Activated naive CD4-positive, alpha-beta T cell treated with anti-CD3 and anti-CD28 coated beads for 36 hours (primary cell): Measurements from ENCODE around the gene ABCC2. TPM values are rescaled to one million over a fixed set of nuclear protein-coding genes. Genes with fewer than 3 reads are reported as not detected.
A peak's percentile ranks its signal among the peaks of the same experiment; 100 is the strongest.
"Not testable (repeated sequence)": the region's sequence is repeated elsewhere in the genome, so short reads cannot be mapped to it uniquely, and the experiment has no call there.

Experiments used
- CTCF ChIA-PET: fragments of 350-600 bp; sonication (Branson Sonifier 250); formaldehyde crosslinking; loops from one replicate; lab custom pipeline; 2021; ENCODE audit warnings: antibody characterized with exemption; lab: Charles Lee
- DNase-seq: peaks from one replicate; pipeline ENCODE4 v3.0.0-alpha.2; 2020
- H3K27ac Mint-ChIP-seq: one replicate; pipeline ENCODE4 v1.8.0; 2021; ENCODE audit warnings: mild to moderate bottlenecking, mixed read lengths
- H3K27me3 Mint-ChIP-seq: one replicate; pipeline ENCODE4 v1.8.0; 2021; ENCODE audit warnings: low read depth, mixed read lengths
- H3K36me3 Mint-ChIP-seq: one replicate; pipeline ENCODE4 v1.8.0; 2021; ENCODE audit warnings: low read depth, mixed read lengths
- H3K4me1 Mint-ChIP-seq: one replicate; pipeline ENCODE4 v1.8.0; 2021; ENCODE audit warnings: low read depth, mixed read lengths
- H3K4me3 Mint-ChIP-seq: one replicate; pipeline ENCODE4 v1.8.0; 2021; ENCODE audit warnings: mild to moderate bottlenecking, moderate library complexity, mixed read lengths
- H3K9me3 Mint-ChIP-seq: one replicate; pipeline ENCODE4 v1.8.0; 2021; ENCODE audit warnings: mixed read lengths
- intact Hi-C: fragments of 100-400 bp; cut with micrococcal nuclease; formaldehyde crosslinking; loops from one replicate; pipeline ENCODE4 v1.15.1; 2023
- total RNA-seq, 2 experiments: library from RNA; stranded (reverse); gene quantifications; one replicate each; pipeline ENCODE4 v1.2.3, GENCODE V29; 2021

The ABCC2 gene
- total RNA-seq, 2 experiments from 2014 or later, result 0.20 to 0.64 TPM

- DNase-seq, intact Hi-C loops, H3K27ac Mint-ChIP-seq, H3K4me1 Mint-ChIP-seq, H3K36me3 Mint-ChIP-seq, H3K4me3 Mint-ChIP-seq: not testable (repeated sequence)
- CTCF ChIA-PET, result interaction anchor here (0.5 kb wide), 1 partner anchor 377 kb away, joined by 3 read pairs; no protein-coding TSS in a partner anchor
- Mint-ChIP-seq H3K9me3 (peaks cover 18% of the 10 kb centered on the region), H3K27me3 (peaks cover 47% of the 10 kb centered on the region)
These were observed 81.2 kb downstream of the ABCC2 start for GRCh38 chr10:99863535-99864240.

GRCh38 chr10:99867250-99867649 lies 84.8 kb downstream of the ABCC2 start:
- H3K4me3 Mint-ChIP-seq, CTCF ChIA-PET, H3K27ac Mint-ChIP-seq, DNase-seq, intact Hi-C loops, H3K36me3 Mint-ChIP-seq: not testable (repeated sequence)
- H3K27me3 Mint-ChIP-seq, result peaks cover 70% of the 10 kb centered on the region
- peaks cover 18% of the 10 kb centered on the region for H3K9me3 Mint-ChIP-seq
- H3K4me1 Mint-ChIP-seq, result peaks cover 14% of the 10 kb centered on the region

GRCh38 chr10:99869581-99870122 lies 87.2 kb downstream of the ABCC2 start:
- H3K27ac Mint-ChIP-seq, result no peak overlapping the region
- H3K4me1 Mint-ChIP-seq, result peaks cover 14% of the 10 kb centered on the region
- H3K36me3 Mint-ChIP-seq, result peaks cover 5% of the 10 kb centered on the region
- H3K4me3 Mint-ChIP-seq, result no peak overlapping the region
- peaks cover 82% of the 10 kb centered on the region for H3K27me3 Mint-ChIP-seq
- H3K9me3 Mint-ChIP-seq, result peaks cover 18% of the 10 kb centered on the region
- no peak for DNase-seq
- intact Hi-C loops, result loop anchor here (1.0 kb wide), 3 partner anchors 39 to 279 kb away; partner anchors contain the start of gene DNMBP
- CTCF ChIA-PET, result interaction anchor here (0.6 to 2.9 kb wide), 7 partner anchors 10 to 1470 kb away, joined by 3 to 10 read pairs (median 5); partner anchors contain the start of gene DNMBP

- DNase-seq, result peak; percentile 75
- peaks cover 5% of the 10 kb centered on the region for H3K36me3 Mint-ChIP-seq
- CTCF ChIA-PET, result interaction anchor here (0.6 to 2.9 kb wide), 9 partner anchors 11 to 1471 kb away, joined by 3 to 10 read pairs (median 4); partner anchors contain the start of gene DNMBP
- intact Hi-C loops, result loop anchor here (1.0 kb wide), 3 partner anchors 38 to 278 kb away; partner anchors contain the start of gene DNMBP
- H3K4me3 Mint-ChIP-seq, result no peak overlapping the region
- H3K27me3 Mint-ChIP-seq, result peaks cover 80% of the 10 kb centered on the region
- H3K4me1 Mint-ChIP-seq, result peaks cover 14% of the 10 kb centered on the region
- H3K9me3 Mint-ChIP-seq, result peaks cover 18% of the 10 kb centered on the region
- peak overlapping the region; percentile 46 for H3K27ac Mint-ChIP-seq
These were observed 87.8 kb downstream of the ABCC2 start for GRCh38 chr10:99870123-99870730.

DNA sequence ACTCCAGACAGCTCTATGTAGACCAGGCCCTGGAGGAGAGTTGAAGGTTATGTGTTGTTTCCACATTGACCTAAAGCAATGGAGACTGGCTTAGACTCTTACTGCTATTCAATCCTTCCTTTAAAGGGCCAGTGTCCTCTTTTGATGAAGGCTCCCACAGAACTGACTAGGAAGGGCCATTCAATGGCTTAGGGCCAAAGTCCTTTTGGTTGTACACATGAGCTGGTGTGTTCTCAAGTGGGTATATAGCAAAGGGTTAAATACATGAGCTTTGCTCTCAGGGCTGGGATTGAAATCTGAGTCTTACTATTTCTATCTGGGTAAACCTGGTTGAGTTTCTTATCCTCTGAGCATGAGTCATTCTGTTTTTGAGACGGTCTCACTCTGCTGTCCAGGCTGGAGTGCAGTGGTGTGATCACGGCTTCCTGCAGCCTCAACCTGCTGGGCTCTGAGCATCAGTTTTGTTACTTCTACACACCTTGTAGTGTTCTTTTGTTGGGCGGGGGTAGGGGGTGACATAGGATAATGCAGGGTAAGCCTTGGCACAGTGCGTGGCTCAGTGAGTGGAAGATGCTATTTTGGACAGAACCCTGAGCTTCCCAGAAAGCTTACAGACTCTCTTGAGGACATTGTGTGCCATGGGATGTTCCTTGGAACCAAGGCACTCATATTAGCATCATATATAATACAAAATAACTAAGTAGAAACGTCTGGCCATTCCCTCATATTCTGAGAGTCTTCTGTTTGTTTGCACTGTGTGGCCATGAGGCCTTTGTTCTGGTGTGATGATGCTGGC lies 90.1 kb downstream of the ABCC2 start:
- no peak overlapping the region for H3K4me3 Mint-ChIP-seq
- peaks cover 6% of the 10 kb centered on the region for H3K9me3 Mint-ChIP-seq
- intact Hi-C loops, result no loop called here
- DNase-seq, result no peak
- no peak overlapping the region for H3K27ac Mint-ChIP-seq
- H3K4me1 Mint-ChIP-seq, result peaks cover 14% of the 10 kb centered on the region
- CTCF ChIA-PET, result no interaction called here
- peaks cover 68% of the 10 kb centered on the region for H3K27me3 Mint-ChIP-seq
- H3K36me3 Mint-ChIP-seq, result peaks cover 8% of the 10 kb centered on the region

GRCh38 chr10:99873846-99874245 lies 91.4 kb downstream of the ABCC2 start:
- H3K27ac Mint-ChIP-seq, result no peak overlapping the region
- no peak overlapping the region for H3K4me3 Mint-ChIP-seq
- H3K36me3 Mint-ChIP-seq, result peaks cover 16% of the 10 kb centered on the region
- no peak for DNase-seq
- intact Hi-C loops, result no loop called here
- CTCF ChIA-PET, result interaction anchor here (0.5 to 0.6 kb wide), 2 partner anchors 110 to 638 kb away, joined by 3 to 4 read pairs; no protein-coding TSS in a partner anchor
- no peaks in the 10 kb centered on the region for H3K9me3 Mint-ChIP-seq
- H3K4me1 Mint-ChIP-seq, result peaks cover 14% of the 10 kb centered on the region
- peaks cover 58% of the 10 kb centered on the region for H3K27me3 Mint-ChIP-seq

DNA sequence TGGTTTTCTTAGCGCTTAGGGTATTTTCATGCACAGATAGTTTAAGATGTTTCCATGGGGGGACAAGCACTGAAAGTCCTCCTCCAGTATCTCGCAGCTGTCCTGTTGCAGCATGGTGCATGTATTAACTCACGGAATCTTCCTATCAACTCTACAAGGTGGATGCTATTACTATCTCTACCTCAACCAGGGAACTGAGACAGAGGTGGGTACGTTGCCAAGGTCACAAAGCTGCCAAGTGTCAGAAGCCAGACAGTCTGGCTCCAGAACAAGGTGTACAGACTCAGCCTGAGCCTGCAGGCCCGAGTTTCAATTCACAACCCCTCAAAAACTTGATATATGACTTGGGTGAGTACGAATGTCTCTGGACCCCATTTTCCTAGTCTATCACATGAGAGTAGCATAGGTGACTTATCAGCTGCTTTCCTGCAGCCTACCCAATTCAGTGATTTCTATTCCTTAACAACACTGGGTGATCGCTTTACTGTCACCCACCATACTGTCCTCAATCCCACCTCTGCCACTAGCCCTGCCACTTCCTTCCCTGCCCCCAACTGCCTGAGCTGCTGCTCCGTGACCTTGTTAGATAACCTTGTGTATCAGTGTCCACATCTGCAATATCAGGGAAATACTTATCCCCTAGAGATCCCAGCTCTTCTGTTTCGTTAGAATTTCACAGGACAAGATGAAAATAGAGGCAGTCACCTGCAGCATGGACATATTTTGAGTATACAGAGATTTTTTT lies 92.1 kb downstream of the ABCC2 start:
- intact Hi-C loops, result no loop called here
- peaks cover 51% of the 10 kb centered on the region for H3K27me3 Mint-ChIP-seq

GRCh38 chr10:99875473-99875872 lies 93.0 kb downstream of the ABCC2 start:
- Mint-ChIP-seq H3K9me3 (no peaks in the 10 kb centered on the region), H3K27ac (no peak overlapping the region), H3K4me3 (no peak overlapping the region), H3K27me3 (peaks cover 45% of the 10 kb centered on the region), H3K36me3 (peaks cover 18% of the 10 kb centered on the region), H3K4me1 (peaks cover 5% of the 10 kb centered on the region)
- no peak for DNase-seq
- CTCF ChIA-PET, result no interaction called here
- intact Hi-C loops, result no loop called here

More for the DNA sequence above, 92.1 kb downstream of the ABCC2 start:
- Mint-ChIP-seq H3K4me3 (no peak overlapping the region), H3K4me1 (peaks cover 14% of the 10 kb centered on the region), H3K27ac (no peak overlapping the region), H3K9me3 (no peaks in the 10 kb centered on the region), H3K36me3 (peaks cover 16% of the 10 kb centered on the region)
- no peak for DNase-seq
- CTCF ChIA-PET, result interaction anchor here (0.5 to 0.6 kb wide), 2 partner anchors 111 to 637 kb away, joined by 3 to 4 read pairs; no protein-coding TSS in a partner anchor

DNA sequence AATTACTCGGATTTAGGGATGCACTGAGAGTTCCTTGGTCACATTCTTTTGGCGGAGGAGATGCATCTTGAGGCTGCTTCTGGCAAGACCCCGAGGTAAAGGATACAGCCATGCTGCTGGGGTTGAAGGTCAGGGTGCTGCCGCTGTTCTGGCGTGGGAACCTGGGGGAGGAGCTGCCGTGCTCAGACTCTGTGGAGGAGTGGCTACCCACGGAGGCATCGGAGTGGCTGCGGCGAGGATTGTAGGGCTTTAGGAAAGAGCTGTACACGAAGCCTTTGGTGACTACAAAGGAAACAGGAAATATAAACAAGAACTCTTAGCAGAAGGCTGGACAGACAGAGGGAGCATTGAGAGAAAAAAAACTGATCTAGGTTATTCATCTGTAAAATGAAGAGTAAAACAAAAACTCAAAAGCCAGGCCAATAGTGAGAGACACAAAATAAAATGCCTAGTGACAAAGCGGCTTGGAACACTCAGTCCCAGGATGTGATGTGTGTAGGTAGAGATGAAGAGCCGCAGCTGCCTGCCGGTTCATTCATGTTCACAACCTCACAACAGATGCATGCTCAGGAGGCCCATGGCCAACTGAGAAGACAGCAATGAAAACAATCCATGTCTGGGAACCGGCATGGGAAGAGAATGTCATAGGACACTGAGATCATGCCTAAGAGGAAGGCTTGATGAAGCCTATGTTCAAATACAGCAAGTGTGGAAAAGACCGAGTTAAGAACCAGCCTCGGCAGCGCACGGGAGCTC lies 97.8 kb downstream of the ABCC2 start:
- intact Hi-C loops, result no loop called here
- Mint-ChIP-seq H3K36me3 (peaks cover 21% of the 10 kb centered on the region), H3K9me3 (no peaks in the 10 kb centered on the region), H3K27me3 (peaks cover 11% of the 10 kb centered on the region), H3K4me1 (peaks cover 2% of the 10 kb centered on the region), H3K4me3 (no peak overlapping the region), H3K27ac (no peak overlapping the region)
- no peak for DNase-seq
- CTCF ChIA-PET, result interaction anchor here (1.1 to 1.3 kb wide), 2 partner anchors 35 to 165 kb away, joined by 3 to 4 read pairs; no protein-coding TSS in a partner anchor

GRCh38 chr10:99881371-99881770 lies 98.9 kb downstream of the ABCC2 start:
- peaks cover 23% of the 10 kb centered on the region for H3K36me3 Mint-ChIP-seq
- DNase-seq, result no peak
- H3K4me3 Mint-ChIP-seq, result no peak overlapping the region
- no peaks in the 10 kb centered on the region for H3K9me3 Mint-ChIP-seq
- H3K27me3 Mint-ChIP-seq, result peaks cover 3% of the 10 kb centered on the region
- H3K4me1 Mint-ChIP-seq, result peaks cover 2% of the 10 kb centered on the region
- no peak overlapping the region for H3K27ac Mint-ChIP-seq
- intact Hi-C loops, result no loop called here
- CTCF ChIA-PET, result interaction anchor here (0.6 kb wide), 1 partner anchor 634 kb away, joined by 3 read pairs; no protein-coding TSS in a partner anchor
